ENCODE results near the gene AKR7A2.

AKR7A2 gene

GRCh38 chr1:19311931-19312781 is at the start of gene AKR7A2, which contains the start of gene SLC66A1:
TSS of gene AKR7A2 (minus strand) at chr1:19312144. CDS start at chr1:19312124, 20 bp downstream.
TSS of gene SLC66A1 (plus strand) at chr1:19312326. CDS start at chr1:19317678, 5,352 bp downstream.
- peaks cover 49% of the 10 kb centered on the region for H3K4me1 Mint-ChIP-seq
- peak within 1 kb of the TSS; percentile 83 for H3K27ac Mint-ChIP-seq
- peak within 1 kb of the TSS; percentile 85 for H3K4me3 Mint-ChIP-seq
- peaks cover 20% of the 10 kb centered on the region for H3K36me3 Mint-ChIP-seq
- ATAC-seq (peak; percentile 94), DNase-seq (ENCODE audit: low spot score in 2 of 2) (peak; percentile 92 to 97)
- H3K9me3 Mint-ChIP-seq, result no peaks in the 10 kb centered on the region

- Mint-ChIP-seq H3K4me3 (no peak overlapping the region), H3K9me3 (no peaks in the 10 kb centered on the region), H3K4me1 (peaks cover 26% of the 10 kb centered on the region), H3K27ac (peak overlapping the region; percentile 79), H3K36me3 (peaks cover 47% of the 10 kb centered on the region)
- ATAC-seq, result no peak
- DNase-seq (ENCODE audit: low spot score in 2 of 2), result no peak
These were observed 49.1 kb upstream of the AKR7A2 start for GRCh38 chr1:19360843-19361610.

- ATAC-seq, result no peak
- peaks cover 22% of the 10 kb centered on the region for H3K4me1 Mint-ChIP-seq
These were observed 48.5 kb upstream of the AKR7A2 start for GRCh38 chr1:19360432-19360831.

GRCh38 chr1:19360016-19360415 is 48.1 kb upstream of the AKR7A2 start:
- peak overlapping the region; percentile 79 for H3K27ac Mint-ChIP-seq
- no peaks in the 10 kb centered on the region for H3K9me3 Mint-ChIP-seq
- H3K36me3 Mint-ChIP-seq, result peaks cover 51% of the 10 kb centered on the region
- no peak overlapping the region for H3K4me3 Mint-ChIP-seq
- ATAC-seq, result peak; percentile 34
- peaks cover 18% of the 10 kb centered on the region for H3K4me1 Mint-ChIP-seq
- no peak for DNase-seq (ENCODE audit: low spot score in 2 of 2)

More at GRCh38 chr1:19360432-19360831, 48.5 kb upstream of the AKR7A2 start:
- Mint-ChIP-seq H3K9me3 (no peaks in the 10 kb centered on the region), H3K27ac (peak overlapping the region; percentile 79), H3K4me3 (no peak overlapping the region), H3K36me3 (peaks cover 51% of the 10 kb centered on the region)
- no peak for DNase-seq (ENCODE audit: low spot score in 2 of 2)

- H3K4me3 Mint-ChIP-seq, result no peak overlapping the region
- H3K27ac Mint-ChIP-seq, result peak overlapping the region; percentile 79
- DNase-seq (ENCODE audit: low spot score in 2 of 2) (no peak), ATAC-seq (no peak)
- no peaks in the 10 kb centered on the region for H3K9me3 Mint-ChIP-seq
- H3K4me1 Mint-ChIP-seq, result peaks cover 17% of the 10 kb centered on the region
- peaks cover 56% of the 10 kb centered on the region for H3K36me3 Mint-ChIP-seq
These were observed 47.4 kb upstream of the AKR7A2 start for GRCh38 chr1:19359357-19359756.

- Mint-ChIP-seq H3K27ac (no peak overlapping the region), H3K4me3 (no peak overlapping the region), H3K9me3 (no peaks in the 10 kb centered on the region), H3K36me3 (peaks cover 58% of the 10 kb centered on the region), H3K4me1 (peaks cover 17% of the 10 kb centered on the region)
- DNase-seq (ENCODE audit: low spot score in 2 of 2), result no peak
- ATAC-seq, result no peak
These were observed 46.8 kb upstream of the AKR7A2 start for GRCh38 chr1:19358710-19359109.

- H3K4me1 Mint-ChIP-seq, result peaks cover 17% of the 10 kb centered on the region
- H3K9me3 Mint-ChIP-seq, result no peaks in the 10 kb centered on the region
- DNase-seq (ENCODE audit: low spot score in 2 of 2), result no peak
- H3K4me3 Mint-ChIP-seq, result no peak overlapping the region
- H3K36me3 Mint-ChIP-seq, result peaks cover 57% of the 10 kb centered on the region
- no peak for ATAC-seq
- peak overlapping the region; percentile 17 for H3K27ac Mint-ChIP-seq
These were observed 45.5 kb upstream of the AKR7A2 start for GRCh38 chr1:19357299-19357986.

- ATAC-seq, result no peak
- peaks cover 16% of the 10 kb centered on the region for H3K4me1 Mint-ChIP-seq
- H3K36me3 Mint-ChIP-seq, result peaks cover 69% of the 10 kb centered on the region
- H3K9me3 Mint-ChIP-seq, result no peaks in the 10 kb centered on the region
- no peak overlapping the region for H3K4me3 Mint-ChIP-seq
- DNase-seq (ENCODE audit: low spot score in 2 of 2), result no peak
- H3K27ac Mint-ChIP-seq, result no peak overlapping the region
These were observed 44.3 kb upstream of the AKR7A2 start for GRCh38 chr1:19356266-19356665.

- no peak overlapping the region for H3K4me3 Mint-ChIP-seq
- H3K27ac Mint-ChIP-seq, result no peak overlapping the region
- ATAC-seq (no peak), DNase-seq (ENCODE audit: low spot score in 2 of 2) (no peak)
- H3K36me3 Mint-ChIP-seq, result peaks cover 81% of the 10 kb centered on the region
- H3K9me3 Mint-ChIP-seq, result no peaks in the 10 kb centered on the region
- H3K4me1 Mint-ChIP-seq, result no peaks in the 10 kb centered on the region
These were observed 42.6 kb upstream of the AKR7A2 start for GRCh38 chr1:19354531-19354981.

- peaks cover 86% of the 10 kb centered on the region for H3K36me3 Mint-ChIP-seq
These were observed 41.7 kb upstream of the AKR7A2 start for GRCh38 chr1:19353596-19353995.

GRCh38 chr1:19352839-19353238 is 40.9 kb upstream of the AKR7A2 start:
- DNase-seq (ENCODE audit: low spot score in 2 of 2) (no peak), ATAC-seq (no peak)
- Mint-ChIP-seq H3K36me3 (peaks cover 87% of the 10 kb centered on the region), H3K4me1 (no peaks in the 10 kb centered on the region), H3K27ac (peak overlapping the region; percentile 81), H3K9me3 (no peaks in the 10 kb centered on the region), H3K4me3 (no peak overlapping the region)

More at GRCh38 chr1:19353596-19353995, 41.7 kb upstream of the AKR7A2 start:
- no peak overlapping the region for H3K4me3 Mint-ChIP-seq
- H3K4me1 Mint-ChIP-seq, result no peaks in the 10 kb centered on the region
- H3K9me3 Mint-ChIP-seq, result no peaks in the 10 kb centered on the region
- ATAC-seq (no peak), DNase-seq (ENCODE audit: low spot score in 2 of 2) (no peak)
- H3K27ac Mint-ChIP-seq, result peak overlapping the region; percentile 69

- H3K4me3 Mint-ChIP-seq, result no peak overlapping the region
- no peaks in the 10 kb centered on the region for H3K4me1 Mint-ChIP-seq
- ATAC-seq (no peak), DNase-seq (ENCODE audit: low spot score in 2 of 2) (no peak)
- peaks cover 87% of the 10 kb centered on the region for H3K36me3 Mint-ChIP-seq
- no peaks in the 10 kb centered on the region for H3K9me3 Mint-ChIP-seq
- peak overlapping the region; percentile 81 for H3K27ac Mint-ChIP-seq
These were observed 39.9 kb upstream of the AKR7A2 start for GRCh38 chr1:19351873-19352272.

- DNase-seq (ENCODE audit: low spot score in 2 of 2) (no peak), ATAC-seq (no peak)
- Mint-ChIP-seq H3K9me3 (no peaks in the 10 kb centered on the region), H3K4me3 (no peak overlapping the region), H3K4me1 (no peaks in the 10 kb centered on the region), H3K27ac (no peak overlapping the region), H3K36me3 (peaks cover 87% of the 10 kb centered on the region)
These were observed 38.6 kb upstream of the AKR7A2 start for GRCh38 chr1:19350566-19350965.

- no peak for ATAC-seq
- DNase-seq (ENCODE audit: low spot score in 2 of 2), result no peak
- Mint-ChIP-seq H3K4me1 (no peaks in the 10 kb centered on the region), H3K36me3 (peaks cover 87% of the 10 kb centered on the region), H3K9me3 (no peaks in the 10 kb centered on the region), H3K27ac (no peak overlapping the region), H3K4me3 (no peak overlapping the region)
These were observed 38.1 kb upstream of the AKR7A2 start for GRCh38 chr1:19349999-19350398.
